Mesothelial cell of epicardium (in vitro differentiated cells): ENCODE data around the gene RASL10A. TPM values are rescaled to one million over a fixed set of nuclear protein-coding genes. Genes with fewer than 3 reads are reported as not detected.

ENCODE experiments used
- DNase-seq, 2 experiments: peaks; one replicate each; pipeline ENCODE4 v3.0.0; 2021; ENCODE audit warnings: low spot score in 2 of 2; ENCODE audit not compliant: unreplicated experiment in 2 of 2
- H3K27ac Mint-ChIP-seq: 2 replicates; pipeline ENCODE4 v1.8.0; 2021; ENCODE audit warnings: mixed read lengths
- H3K27me3 Mint-ChIP-seq: 2 replicates; pipeline ENCODE4 v1.8.0; 2021; ENCODE audit warnings: low read depth, mixed read lengths
- H3K36me3 Mint-ChIP-seq: 2 replicates; pipeline ENCODE4 v1.8.0; 2021; ENCODE audit warnings: mixed read lengths
- H3K4me1 Mint-ChIP-seq: 2 replicates; pipeline ENCODE4 v1.8.0; 2021; ENCODE audit warnings: mixed read lengths
- H3K4me3 Mint-ChIP-seq: 2 replicates; pipeline ENCODE4 v1.8.0; 2021; ENCODE audit warnings: mild to moderate bottlenecking, moderate library complexity, mixed read lengths
- H3K9me3 Mint-ChIP-seq: 2 replicates; pipeline ENCODE4 v1.8.0; 2021; ENCODE audit warnings: mixed read lengths
- CTCF ChIP-seq: fragments of 200-600 bp; sonication (generic); IDR thresholded peaks from one replicate; pipeline ENCODE4 v1.5.0; 2021; ENCODE audit warnings: antibody characterized with exemption; ENCODE audit not compliant: unreplicated experiment
- total RNA-seq: library from RNA; stranded (reverse); gene quantifications from 3 replicates; pipeline ENCODE4 v1.2.1, GENCODE V29; 2021

Gene RASL10A
- total RNA-seq, 1 donor from 2014 or later: 3.8 TPM

- Mint-ChIP-seq H3K4me3 (peak overlapping the region; percentile 53), H3K9me3 (no peaks in the 10 kb centered on the region), H3K4me1 (peaks cover 11% of the 10 kb centered on the region), H3K27me3 (peaks cover 46% of the 10 kb centered on the region), H3K36me3 (peaks cover 3% of the 10 kb centered on the region), H3K27ac (no peak overlapping the region)
- TF ChIP-seq CTCF: no peak
- no peak for DNase-seq
These were observed 788 bp upstream of the RASL10A start for GRCh38 chr22:29316141-29316828.

GRCh38 chr22:29314537-29315285 is 786 bp downstream of the RASL10A start:
- Mint-ChIP-seq H3K9me3 (no peaks in the 10 kb centered on the region), H3K4me1 (peaks cover 13% of the 10 kb centered on the region), H3K27ac (no peak overlapping the region), H3K36me3 (peaks cover 3% of the 10 kb centered on the region), H3K4me3 (peak overlapping the region; percentile 60), H3K27me3 (peaks cover 46% of the 10 kb centered on the region)
- no peak for DNase-seq
- no peak for TF ChIP-seq CTCF

GRCh38 chr22:29313576-29314466 is 1.7 kb downstream of the RASL10A start:
- Mint-ChIP-seq H3K27me3 (peaks cover 46% of the 10 kb centered on the region), H3K4me1 (peaks cover 15% of the 10 kb centered on the region), H3K9me3 (no peaks in the 10 kb centered on the region), H3K36me3 (peaks cover 3% of the 10 kb centered on the region), H3K27ac (no peak overlapping the region), H3K4me3 (peak overlapping the region; percentile 60)
- no peak for TF ChIP-seq CTCF
- DNase-seq: no peak

GRCh38 chr22:29313126-29313575 is 2.3 kb downstream of the RASL10A start:
- DNase-seq: no peak
- peaks cover 46% of the 10 kb centered on the region for H3K27me3 Mint-ChIP-seq
- peak; percentile 61 for TF ChIP-seq CTCF
- H3K36me3 Mint-ChIP-seq: peaks cover 3% of the 10 kb centered on the region
- H3K9me3 Mint-ChIP-seq: no peaks in the 10 kb centered on the region
- H3K4me1 Mint-ChIP-seq: peaks cover 15% of the 10 kb centered on the region
- H3K27ac Mint-ChIP-seq: no peak overlapping the region
- H3K4me3 Mint-ChIP-seq: no peak overlapping the region
